ENCODE data around the gene RIC1. TPM values are rescaled to one million over a fixed set of nuclear protein-coding genes. Genes with fewer than 3 reads are reported as not detected.

RIC1 gene
- total and polyA plus RNA-seq, 8 donors, result 21.5 to 32.9 (median 30.7) TPM

DNA sequence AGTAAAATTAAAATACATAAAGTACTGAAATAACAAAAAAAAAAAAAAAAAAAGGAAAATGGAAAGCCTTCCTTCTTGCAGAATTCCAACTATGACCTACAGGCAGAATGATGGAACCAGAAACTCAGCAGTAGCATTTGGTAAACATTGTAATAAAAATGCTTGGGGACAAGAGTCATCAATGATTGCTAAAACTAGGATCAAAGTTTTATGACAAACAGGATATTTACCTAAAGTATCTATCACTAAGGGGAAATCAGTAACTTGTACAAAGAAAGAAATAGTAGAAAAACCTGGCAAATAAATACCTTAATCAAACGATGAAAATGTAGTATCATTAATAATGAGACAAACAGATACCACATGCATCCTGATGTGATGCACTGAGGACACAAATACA is 186.6 kb downstream of the RIC1 start:
- Histone ChIP-seq H3K9me3 (no peaks in the 10 kb centered on the region), H3K36me3 (peaks cover 0 to 33% of the 10 kb centered on the region in 2 donors), H3K27ac (no peak overlapping the region), H3K4me1 (no peaks in the 10 kb centered on the region), H3K27me3 (no peaks in the 10 kb centered on the region), H3K4me3 (no peak overlapping the region)
- DNase-seq (no peak), ATAC-seq (no peak)
- TF ChIP-seq CTCF (IDR thresholded peaks at IDR 0.05), result no peak
- intact Hi-C loops (cut with DNase I), result no loop called here

DNA sequence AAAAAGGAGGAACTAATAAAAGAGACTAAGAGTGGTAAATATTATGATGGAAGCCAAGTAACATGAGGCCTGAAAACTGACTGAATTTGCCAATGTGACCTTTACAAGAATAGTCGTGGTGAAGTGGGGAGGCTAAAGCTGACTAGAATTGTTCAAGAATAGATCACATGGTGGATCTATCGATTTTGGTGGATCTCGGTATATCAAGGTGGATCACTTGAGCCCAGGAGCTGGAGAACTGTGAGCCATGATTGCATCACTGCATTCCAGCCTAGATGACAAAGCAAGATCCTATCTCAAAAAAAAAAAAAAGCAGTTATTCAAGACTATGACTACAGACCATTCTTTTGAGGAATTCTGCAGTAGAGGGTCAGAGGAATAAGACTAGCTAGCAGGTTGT is 189.0 kb downstream of the RIC1 start:
- no peaks in the 10 kb centered on the region for H3K9me3 ChIP-seq
- intact Hi-C loops (cut with DNase I), result no loop called here

GRCh38 chr9:5818424-5819142 is 189.7 kb downstream of the RIC1 start:
- no peak for TF ChIP-seq CTCF (IDR thresholded peaks at IDR 0.05)
- intact Hi-C loops (cut with DNase I), result no loop called here
- Histone ChIP-seq H3K27ac (no peak overlapping the region), H3K36me3 (peaks cover 0 to 31% of the 10 kb centered on the region in 2 donors), H3K27me3 (no peaks in the 10 kb centered on the region), H3K4me1 (no peaks in the 10 kb centered on the region), H3K9me3 (no peaks in the 10 kb centered on the region), H3K4me3 (no peak overlapping the region)
- DNase-seq (no peak), ATAC-seq (no peak)

More for the DNA sequence above, 189.0 kb downstream of the RIC1 start:
- Histone ChIP-seq H3K27me3 (no peaks in the 10 kb centered on the region), H3K27ac (no peak overlapping the region), H3K4me1 (no peaks in the 10 kb centered on the region), H3K36me3 (peaks cover 0 to 25% of the 10 kb centered on the region in 2 donors), H3K4me3 (no peak overlapping the region)
- ATAC-seq (no peak), DNase-seq (no peak)
- no peak for TF ChIP-seq CTCF (IDR thresholded peaks at IDR 0.05)

GRCh38 chr9:5819174-5819573 is 190.3 kb downstream of the RIC1 start:
- ATAC-seq (no peak), DNase-seq (no peak)
- Histone ChIP-seq H3K27ac (no peak overlapping the region), H3K4me1 (no peaks in the 10 kb centered on the region), H3K27me3 (no peaks in the 10 kb centered on the region), H3K36me3 (peaks cover 0 to 37% of the 10 kb centered on the region in 2 donors), H3K9me3 (no peaks in the 10 kb centered on the region), H3K4me3 (no peak overlapping the region)
- intact Hi-C loops (cut with DNase I), result no loop called here
- no peak for TF ChIP-seq CTCF (IDR thresholded peaks at IDR 0.05)

GRCh38 chr9:5820425-5820824 is 191.5 kb downstream of the RIC1 start:
- TF ChIP-seq CTCF (IDR thresholded peaks at IDR 0.05), result no peak
- intact Hi-C loops (cut with DNase I), result no loop called here
- H3K27ac ChIP-seq, result no peak overlapping the region
- no peaks in the 10 kb centered on the region for H3K4me1 ChIP-seq
- H3K36me3 ChIP-seq, result peaks cover 0 to 45% of the 10 kb centered on the region in 2 donors
- H3K4me3 ChIP-seq, result no peak overlapping the region
- DNase-seq (no peak), ATAC-seq (no peak)
- H3K27me3 ChIP-seq, result no peaks in the 10 kb centered on the region
- no peaks in the 10 kb centered on the region for H3K9me3 ChIP-seq

All from left lung (tissue), 10 donors.